Measurements from ENCODE around the gene ZNF608. TPM values are rescaled to one million over a fixed set of nuclear protein-coding genes. Genes with fewer than 3 reads are reported as not detected.

The ZNF608 gene
- total RNA-seq, 1 experiment from 2014 or later: 5.6 TPM

DNA sequence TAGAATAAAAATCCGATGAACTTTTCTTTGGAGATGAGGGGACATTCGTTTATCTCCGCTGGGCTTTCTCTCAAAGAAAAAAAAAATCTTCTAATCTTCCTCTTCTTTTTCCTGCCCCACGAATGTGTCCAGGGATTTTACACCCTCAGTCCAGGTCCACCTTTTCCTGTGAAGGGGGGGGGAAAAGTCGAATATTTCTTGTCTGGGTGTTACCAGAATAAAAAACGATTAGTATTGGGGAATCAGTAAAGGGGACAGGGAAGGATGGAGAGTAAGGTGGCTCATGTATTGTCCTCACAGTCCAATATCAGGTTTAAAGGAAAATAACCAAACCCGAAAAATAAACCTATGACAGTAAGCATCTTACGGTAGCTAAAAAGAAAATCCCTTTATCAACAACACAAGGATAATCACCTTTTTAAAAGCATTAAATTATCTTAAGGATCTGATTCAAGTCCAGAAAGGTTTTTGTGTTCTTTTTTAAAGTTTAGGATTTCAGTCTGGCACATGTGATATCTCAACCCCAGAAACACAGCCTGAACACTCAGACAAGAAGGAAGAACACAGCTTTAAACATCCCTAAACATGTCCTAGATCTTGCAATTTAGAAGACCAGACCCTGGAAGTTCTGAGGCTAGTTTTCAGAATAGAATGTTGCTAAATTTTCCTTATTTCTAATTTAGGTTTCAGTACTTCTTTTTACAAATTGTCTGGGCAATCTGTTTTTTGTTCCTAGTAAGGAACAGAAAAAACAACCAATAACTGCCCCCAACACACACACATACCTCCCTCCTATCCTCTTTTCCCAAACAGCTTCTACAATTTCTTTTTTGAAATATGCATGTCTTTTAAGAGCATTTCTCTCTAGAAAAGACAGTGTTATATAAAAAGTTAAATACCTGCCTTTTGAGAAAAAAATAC lies 1.2 kb downstream of the ZNF608 start:
- no TSS peak for BruUV-seq (replicated peaks)
- H3K36me3 ChIP-seq (ENCODE audit: control insufficient read depth in 1 of 2, insufficient read depth in 2 of 2, low read length in 2 of 2): no peaks in the 10 kb centered on the region
- no peak overlapping the region for H2AFZ ChIP-seq (ENCODE audit: low read depth, low read length, poor library complexity, severe bottlenecking)
- H3K9me2 ChIP-seq (ENCODE audit: insufficient read depth): no peaks in the 10 kb centered on the region
- peaks cover 53 to 77% of the 10 kb centered on the region in 2 experiments for H3K4me1 ChIP-seq (ENCODE audit: control insufficient read depth in 1 of 2, insufficient read depth in 2 of 2, low read length in 2 of 2)
- RAD21 ChIA-PET (ENCODE audit: low non-redundant PET in 1 of 2, low total read pairs in 2 of 2, uncharacterized antibody in 2 of 2, unreplicated experiment in 2 of 2): no interaction called here
- H3K27me3 ChIP-seq (ENCODE audit: insufficient read depth, low read length): no peaks in the 10 kb centered on the region
- POLR2A ChIA-PET: no interaction called here
- intact Hi-C loops (cut with micrococcal nuclease): loop anchor here (10.0 kb wide), 1 partner anchor 790 kb away; no protein-coding TSS in a partner anchor
- H3K9ac ChIP-seq (ENCODE audit: low read length): peak overlapping the region; percentile 51; the same call in 1 of the 2 replicates
- no peak overlapping the region for H3K4me3 ChIP-seq (replicated peaks in 1 of 2; ENCODE audit: low read depth in 1 of 2, low read length in 2 of 2)
- ATAC-seq (no peak), DNase-seq (ENCODE audit: low read depth, low spot score) (no peak)
- H3K9me3 ChIP-seq (ENCODE audit: control insufficient read depth in 1 of 2, insufficient read depth in 1 of 2, low read depth in 1 of 2, low read length in 2 of 2): no peaks in the 10 kb centered on the region
- peak overlapping the region; percentile 95 for H3K4me2 ChIP-seq (ENCODE audit: low read length)
- TF ChIP-seq SRF (IDR thresholded peaks at IDR 0.05; ENCODE audit: low read depth) (no peak), ZFX (IDR thresholded peaks at IDR 0.05) (no peak), EZH2 (IDR thresholded peaks at IDR 0.05) (no peak), JUND (IDR thresholded peaks at IDR 0.05) (no peak), YY1 (IDR thresholded peaks at IDR 0.05; ENCODE audit: extremely low read depth, insufficient replicate concordance, low read depth, low read length) (no peak), CEBPB (IDR thresholded peaks at IDR 0.05; ENCODE audit: low read depth) (no peak), CBX3 (IDR thresholded peaks at IDR 0.05; ENCODE audit: low read depth) (no peak), ELF1 (IDR thresholded peaks at IDR 0.05; ENCODE audit: borderline replicate concordance, low read depth) (no peak), RAD21 (IDR thresholded peaks at IDR 0.05; ENCODE audit: low read depth) (no peak)
- TF ChIP-seq, protein P1, sequence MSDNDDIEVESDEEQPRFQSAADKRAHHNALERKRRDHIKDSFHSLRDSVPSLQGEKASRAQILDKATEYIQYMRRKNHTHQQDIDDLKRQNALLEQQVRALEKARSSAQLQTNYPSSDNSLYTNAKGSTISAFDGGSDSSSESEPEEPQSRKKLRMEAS (IDR thresholded peaks at IDR 0.05): no peak
- H4K20me1 ChIP-seq (ENCODE audit: insufficient read depth): no peaks in the 10 kb centered on the region
- H3K79me2 ChIP-seq (ENCODE audit: insufficient read depth, low read length): no peaks in the 10 kb centered on the region
- CTCF ChIA-PET: no interaction called here
- H3K27ac ChIP-seq (ENCODE audit: low read depth, low read length): no peak overlapping the region

Data from HCT116 (cell line).